H1 (cell line): ENCODE measurements around the gene ARHGEF10L. TPM values are rescaled to one million over a fixed set of nuclear protein-coding genes. Genes with fewer than 3 reads are reported as not detected.

Experiments used
- CTCF ChIA-PET: fragments of 300-600 bp; sonication (Branson Sonifier 250); formaldehyde crosslinking; loops from one replicate; lab custom pipeline; 2021; ENCODE audit not compliant: partially characterized antibody; lab: Charles Lee
- POLR2A ChIA-PET: fragments of 300-600 bp; sonication (Branson Sonifier 250); formaldehyde crosslinking; loops from one replicate; lab custom pipeline; 2021; ENCODE audit warnings: inconsistent platforms; ENCODE audit not compliant: partially characterized antibody; lab: Charles Lee
- DNase-seq, 2 experiments: peaks; one replicate each; pipeline versions ENCODE4 v3.0.0 to v3.0.0-alpha.2; 2010 to 2022; ENCODE audit warnings: low spot score in 2 of 2, low read depth in 1 of 2, mixed read lengths in 1 of 2
- FAIRE-seq: peaks from 2 replicates; lab custom pipeline; 2011; peaks lifted over from hg19 to GRCh38; lab: Jason Lieb, UNC
- H2AFZ ChIP-seq: 2 replicates; pipeline ENCODE4 v1.8.1; 2012; ENCODE audit warnings: low read length, inconsistent platforms
- H2AK5ac ChIP-seq: 2 replicates; pipeline ENCODE4 v1.6.1; 2013; ENCODE audit warnings: low read depth, low read length
- H2BK120ac ChIP-seq: replicated peaks from 2 replicates; pipeline ENCODE3; 2013; ENCODE audit warnings: low read depth, low read length, inconsistent platforms
- H2BK12ac ChIP-seq: 2 replicates; pipeline ENCODE4 v1.6.1; 2013; ENCODE audit warnings: low read depth, low read length
- H2BK15ac ChIP-seq: 2 replicates; pipeline ENCODE4 v1.6.1; 2013; ENCODE audit warnings: low read length
- H2BK20ac ChIP-seq: 2 replicates; pipeline ENCODE4 v1.6.1; 2013; ENCODE audit warnings: low read length
- H2BK5ac ChIP-seq: 2 replicates; pipeline ENCODE4 v1.6.1; 2013; ENCODE audit warnings: low read depth, low read length
- H3K14ac ChIP-seq: 2 replicates; pipeline ENCODE4 v1.6.1; 2013; ENCODE audit warnings: inconsistent platforms; ENCODE audit not compliant: insufficient read length
- H3K18ac ChIP-seq: 2 replicates; pipeline ENCODE4 v1.6.1; 2013; ENCODE audit warnings: low read length; ENCODE audit errors: extremely low read depth
- H3K23ac ChIP-seq: 2 replicates; pipeline ENCODE4 v1.6.1; 2013; ENCODE audit warnings: inconsistent platforms; ENCODE audit not compliant: insufficient read length
- H3K23me2 ChIP-seq: 2 replicates; pipeline ENCODE4 v1.6.1; 2013; ENCODE audit warnings: low read depth, low read length
- H3K27ac ChIP-seq: 2 replicates; pipeline ENCODE4 v1.6.1; 2011; ENCODE audit warnings: low read depth, low read length, inconsistent platforms
- H3K27me3 ChIP-seq, 4 experiments: replicated peaks in 1 of 4; 1 replicate in 1 of 4; 2 replicates in 3 of 4; pipeline versions ENCODE4 v1.6.1 to v1.8.1; 2011 to 2013; ENCODE audit warnings: low read length in 3 of 4, mild to moderate bottlenecking in 3 of 4, inconsistent platforms in 2 of 4, mixed read lengths in 2 of 4, moderate library complexity in 1 of 4; ENCODE audit not compliant: control insufficient read depth in 3 of 4, insufficient read depth in 3 of 4; ENCODE audit errors: extremely low read depth in 1 of 4
- H3K36me3 ChIP-seq, 4 experiments: 2 replicates each; pipeline versions ENCODE4 v1.6.1 to v1.8.1; 2011 to 2013; ENCODE audit warnings: mild to moderate bottlenecking in 4 of 4, low read length in 3 of 4, moderate library complexity in 2 of 4, control low read depth in 1 of 4, inconsistent platforms in 1 of 4; ENCODE audit not compliant: insufficient read depth in 4 of 4, control insufficient read depth in 2 of 4
- H3K4ac ChIP-seq: replicated peaks from 2 replicates; pipeline ENCODE3; 2013; ENCODE audit warnings: low read length, low read depth, mixed read lengths, inconsistent platforms; ENCODE audit not compliant: insufficient read length
- H3K4me1 ChIP-seq, 4 experiments: replicated peaks in 1 of 4; 1 replicate in 1 of 4; 2 replicates in 3 of 4; pipeline versions ENCODE4 v1.6.1 to v1.8.1; 2011 to 2013; ENCODE audit warnings: low read length in 3 of 4, inconsistent platforms in 2 of 4, mixed read lengths in 1 of 4; ENCODE audit not compliant: insufficient read depth in 4 of 4, control insufficient read depth in 3 of 4
- H3K4me2 ChIP-seq, 2 experiments: 2 replicates each; pipeline versions ENCODE4 v1.6.1 to v1.8.1; 2011 to 2013; ENCODE audit warnings: low read depth in 2 of 2, low read length in 2 of 2, control low read depth in 1 of 2, inconsistent platforms in 1 of 2, mild to moderate bottlenecking in 1 of 2; ENCODE audit not compliant: insufficient read depth in 1 of 2
- H3K4me3 ChIP-seq, 4 experiments: fragments of 200-600, 300-600 bp in 1 of 4; sonication (generic), shearing (Covaris generic), sonication (Bioruptor Twin) in 1 of 4; 2 replicates each; pipeline versions ENCODE4 v1.5.1 to v1.8.1; 2011 to 2016; ENCODE audit warnings: low read length in 4 of 4, low read depth in 3 of 4, control low read depth in 2 of 4, inconsistent platforms in 2 of 4, mild to moderate bottlenecking in 2 of 4, mixed read lengths in 1 of 4, moderate library complexity in 1 of 4; ENCODE audit not compliant: insufficient read depth in 2 of 4; ENCODE audit errors: extremely low read depth in 1 of 4
- H3K56ac ChIP-seq: replicated peaks from 2 replicates; pipeline ENCODE3; 2013; ENCODE audit warnings: low read depth, mild to moderate bottlenecking, mixed read lengths, low read length, inconsistent platforms; ENCODE audit not compliant: insufficient read length
- H3K79me1 ChIP-seq: 2 replicates; pipeline ENCODE4 v1.6.1; 2013; ENCODE audit warnings: low read depth, low read length, control low read depth
- H3K79me2 ChIP-seq, 2 experiments: 2 replicates each; pipeline versions ENCODE4 v1.6.1 to v1.8.1; 2012 to 2013; ENCODE audit warnings: low read length in 2 of 2, mild to moderate bottlenecking in 2 of 2, inconsistent platforms in 1 of 2; ENCODE audit not compliant: insufficient read depth in 2 of 2, control insufficient read depth in 1 of 2
- H3K9ac ChIP-seq, 4 experiments: replicated peaks in 1 of 4; 1 replicate in 1 of 4; 2 replicates in 3 of 4; pipeline versions ENCODE4 v1.6.1 to v1.8.1; 2011 to 2013; ENCODE audit warnings: low read depth in 3 of 4, low read length in 3 of 4, control low read depth in 2 of 4, mild to moderate bottlenecking in 2 of 4, moderate library complexity in 2 of 4, inconsistent platforms in 1 of 4; ENCODE audit errors: extremely low read depth in 1 of 4
- H3K9me3 ChIP-seq, 2 experiments: 2 replicates each; pipeline versions ENCODE4 v1.6.1 to v1.8.1; 2012 to 2013; ENCODE audit warnings: mild to moderate bottlenecking in 2 of 2, moderate library complexity in 2 of 2, control low read depth in 1 of 2, inconsistent platforms in 1 of 2, low read depth in 1 of 2, low read length in 1 of 2, mixed read lengths in 1 of 2; ENCODE audit not compliant: insufficient read depth in 2 of 2
- H4K20me1 ChIP-seq, 2 experiments: replicated peaks in 1 of 2; 2 replicates each; pipeline versions ENCODE3 to v1.8.1; 2011 to 2013; ENCODE audit warnings: inconsistent platforms in 2 of 2, low read length in 2 of 2, mild to moderate bottlenecking in 1 of 2; ENCODE audit not compliant: insufficient read depth in 2 of 2, control insufficient read depth in 1 of 2
- H4K5ac ChIP-seq: 2 replicates; pipeline ENCODE4 v1.6.1; 2013; ENCODE audit warnings: low read length, low read depth, mixed read lengths, inconsistent platforms; ENCODE audit not compliant: insufficient read length
- H4K8ac ChIP-seq: 2 replicates; pipeline ENCODE4 v1.8.0; 2013; ENCODE audit warnings: mild to moderate bottlenecking, moderate library complexity, low read length, inconsistent platforms; ENCODE audit not compliant: insufficient read depth; ENCODE audit errors: extremely low read depth
- H4K91ac ChIP-seq: replicated peaks from 2 replicates; pipeline ENCODE3; 2013; ENCODE audit warnings: low read length, mixed read lengths, inconsistent platforms; ENCODE audit not compliant: insufficient read length
- CHD2 ChIP-seq: IDR thresholded peaks from 2 replicates; pipeline ENCODE4 v1.6.1; 2012; ENCODE audit warnings: low read length, improper control_type of control experiment
- FOSL1 ChIP-seq: IDR thresholded peaks from 2 replicates; pipeline ENCODE4 v1.6.1; 2011; ENCODE audit warnings: mild to moderate bottlenecking, low read depth, low read length, moderate library complexity; ENCODE audit not compliant: insufficient read depth
- HDAC6 ChIP-seq: IDR thresholded peaks from one replicate; pipeline ENCODE4 v1.7.1; 2012; ENCODE audit warnings: low read depth, mild to moderate bottlenecking, inconsistent platforms, low read length, moderate library complexity
- MAFK ChIP-seq: IDR thresholded peaks from 2 replicates; pipeline ENCODE4 v1.6.1; 2012; ENCODE audit warnings: low read depth, mild to moderate bottlenecking, improper control_type of control experiment, low read length
- RBBP5 ChIP-seq: IDR thresholded peaks from 2 replicates; pipeline ENCODE4 v1.7.1; 2012; ENCODE audit warnings: low read depth, mild to moderate bottlenecking, inconsistent platforms, low read length, moderate library complexity, borderline replicate concordance
- WGBS, 2 experiments: shearing (Covaris generic) in 1 of 2; methylation state at CpG; one replicate each; pipeline versions ENCODE4 v1.1.6 to v1.1.7; 2013 to 2015; ENCODE audit warnings: low lambda C conversion rate in 2 of 2, mixed read lengths in 2 of 2, inconsistent platforms in 1 of 2, low coverage in 1 of 2, missing lambda C conversion rate in 1 of 2; ENCODE audit not compliant: insufficient replicate concordance in 2 of 2, insufficient coverage in 1 of 2, insufficient read length in 1 of 2; ENCODE audit errors: extremely low coverage in 1 of 2, missing lambda C conversion rate in 1 of 2; 5-methylcytosine and 5-hydroxymethylcytosine counted together
- polyA plus RNA-seq, 7 experiments: library from polyadenylated mRNA; depleted of rRNA in 3 of 7; stranded (reverse) in 5 of 7; unstranded in 2 of 7; fragments of >200 nt in 5 of 7; fragments of 200-250 nt in 2 of 7; gene quantifications; 1 replicate in 5 of 7; 2 replicates in 1 of 7; 4 replicates in 1 of 7; pipeline versions ENCODE4 v1.2.1 to v1.2.3, GENCODE V29; 2011 to 2013; ENCODE audit warnings: missing spikeins in 2 of 7, mixed read lengths in 2 of 7
- total RNA-seq: library from RNA; stranded (reverse); fragmentation: NEBNext Ultra II Directional; extraction: Animal tissue kit (Norgen Biotek cat#: 25700); gene quantifications from 2 replicates; pipeline ENCODE4 v1.2.1, GENCODE V29; 2021
- TF ChIP-seq, protein P1 (sequence below), 3 experiments: IDR thresholded peaks; 1 replicate in 2 of 3; 2 replicates in 1 of 3; pipeline versions ENCODE4 v1.5.1 to v1.6.1; 2011; ENCODE audit warnings: low read length in 3 of 3, mild to moderate bottlenecking in 3 of 3, inconsistent platforms in 2 of 3, low read depth in 1 of 3, moderate library complexity in 1 of 3; ENCODE audit not compliant: insufficient read depth in 1 of 3; ENCODE audit errors: control extremely low read depth in 1 of 3

ARHGEF10L gene
- total and polyA plus RNA-seq, 2 of the 8 experiments (the other 6 are each of a cell fraction or from before 2014, with no cell fraction given) = 33.6 to 39.6 TPM

DNA sequence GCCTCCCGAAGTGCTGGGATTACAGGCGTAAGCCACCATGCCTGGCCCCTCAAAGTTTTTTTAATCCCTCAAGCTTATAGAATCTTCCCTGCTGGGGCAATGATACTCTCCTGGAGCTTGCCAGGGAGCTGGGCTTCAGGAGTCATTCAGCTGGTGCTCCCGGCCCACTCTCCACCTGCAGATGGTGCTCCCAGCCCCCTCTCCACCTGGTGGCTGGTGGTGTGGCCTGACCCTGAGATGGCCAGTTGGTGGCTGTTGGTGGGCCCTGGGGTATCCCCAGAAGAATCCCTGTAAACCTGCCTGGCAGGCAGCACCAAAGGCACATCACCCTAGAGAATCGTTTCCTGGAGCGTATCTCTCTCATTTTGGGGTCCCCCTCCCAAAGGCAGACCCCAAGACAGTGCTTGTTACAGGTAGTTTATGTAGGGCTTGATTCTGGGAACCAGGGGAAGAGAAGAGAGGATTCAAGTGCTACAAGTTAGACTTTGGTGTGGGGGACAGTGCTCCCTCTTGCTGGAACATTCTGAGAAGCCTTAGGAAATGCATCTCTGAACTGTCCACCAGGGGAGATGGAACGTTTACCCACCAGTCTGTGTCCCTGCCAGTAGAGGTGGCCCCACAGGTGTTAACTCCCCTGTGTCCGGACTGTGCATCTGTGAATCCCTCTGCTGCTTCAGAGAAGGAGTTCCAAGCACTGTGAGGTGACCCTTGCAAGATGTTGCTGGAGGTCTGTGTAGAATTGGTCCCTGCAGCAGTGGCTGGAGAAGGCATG, 186.5 kb downstream of the ARHGEF10L start:
- H3K4me2 ChIP-seq = no peak overlapping the region
- H3K23ac ChIP-seq = no peak overlapping the region
- H3K9me3 ChIP-seq = no peaks in the 10 kb centered on the region
- no peak overlapping the region for H3K4me3 ChIP-seq
- no peak overlapping the region for H4K5ac ChIP-seq
- no peak for DNase-seq
- H2BK5ac ChIP-seq = no peak overlapping the region
- H3K4ac ChIP-seq = no peak overlapping the region
- no peaks in the 10 kb centered on the region for H3K79me1 ChIP-seq
- H3K27ac ChIP-seq = no peak overlapping the region
- H3K79me2 ChIP-seq = no peaks in the 10 kb centered on the region
- no peak overlapping the region for H2BK20ac ChIP-seq
- no peaks in the 10 kb centered on the region; a peak in 1 of 7 replicates for H3K4me1 ChIP-seq
- H2BK120ac ChIP-seq = no peak overlapping the region
- ChIA-PET CTCF (interaction anchor here (1.0 to 3.6 kb wide), 22 partner anchors 7 to 185 kb away, joined by 3 to 20 read pairs (median 4); no protein-coding TSS in a partner anchor), POLR2A (no interaction called here)
- 71% methylated on average over 7 of the region's 7 CpGs; no CpG with 5 or more reads in 1 of the 2 experiments for WGBS, 2 experiments
- H4K91ac ChIP-seq = no peak overlapping the region
- no peak overlapping the region for H3K56ac ChIP-seq
- no peak overlapping the region for H2BK15ac ChIP-seq
- no peak overlapping the region for H3K18ac ChIP-seq
- H2BK12ac ChIP-seq = no peak overlapping the region
- no peak overlapping the region for H2AFZ ChIP-seq
- no peak overlapping the region for H3K14ac ChIP-seq
- no peaks in the 10 kb centered on the region for H3K23me2 ChIP-seq
- no peaks in the 10 kb centered on the region for H3K27me3 ChIP-seq
- no peak for TF ChIP-seq RBBP5
- no peak for TF ChIP-seq CHD2
- no peak for TF ChIP-seq FOSL1
- no peak for TF ChIP-seq MAFK
- TF ChIP-seq, protein P1, sequence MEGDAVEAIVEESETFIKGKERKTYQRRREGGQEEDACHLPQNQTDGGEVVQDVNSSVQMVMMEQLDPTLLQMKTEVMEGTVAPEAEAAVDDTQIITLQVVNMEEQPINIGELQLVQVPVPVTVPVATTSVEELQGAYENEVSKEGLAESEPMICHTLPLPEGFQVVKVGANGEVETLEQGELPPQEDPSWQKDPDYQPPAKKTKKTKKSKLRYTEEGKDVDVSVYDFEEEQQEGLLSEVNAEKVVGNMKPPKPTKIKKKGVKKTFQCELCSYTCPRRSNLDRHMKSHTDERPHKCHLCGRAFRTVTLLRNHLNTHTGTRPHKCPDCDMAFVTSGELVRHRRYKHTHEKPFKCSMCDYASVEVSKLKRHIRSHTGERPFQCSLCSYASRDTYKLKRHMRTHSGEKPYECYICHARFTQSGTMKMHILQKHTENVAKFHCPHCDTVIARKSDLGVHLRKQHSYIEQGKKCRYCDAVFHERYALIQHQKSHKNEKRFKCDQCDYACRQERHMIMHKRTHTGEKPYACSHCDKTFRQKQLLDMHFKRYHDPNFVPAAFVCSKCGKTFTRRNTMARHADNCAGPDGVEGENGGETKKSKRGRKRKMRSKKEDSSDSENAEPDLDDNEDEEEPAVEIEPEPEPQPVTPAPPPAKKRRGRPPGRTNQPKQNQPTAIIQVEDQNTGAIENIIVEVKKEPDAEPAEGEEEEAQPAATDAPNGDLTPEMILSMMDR (IDR thresholded peaks at IDR 0.05; ENCODE audit: control extremely low read depth in 1 of 3, insufficient read depth in 1 of 3, low read depth in 1 of 3, low read length in 3 of 3) = peak in 1 of 3 experiments; percentile 9; a peak in 1 of 4 replicates
- TF ChIP-seq HDAC6 = no peak
- no peak overlapping the region for H4K8ac ChIP-seq
- no peaks in the 10 kb centered on the region for H3K36me3 ChIP-seq
- H4K20me1 ChIP-seq = peaks cover 0 to 2% of the 10 kb centered on the region in 2 experiments
- FAIRE-seq = no peak
- H3K9ac ChIP-seq = no peak overlapping the region
- H2AK5ac ChIP-seq = no peak overlapping the region
